Activated CD4-positive, alpha-beta memory T cell treated with anti-CD3 and anti-CD28 coated beads, Interleukin-2, amount 10 ng/mL, durations not matched to agents 7 days and 5 days (primary cell): ENCODE data around the gene SDK1. TPM values are rescaled to one million over a fixed set of nuclear protein-coding genes. Genes with fewer than 3 reads are reported as not detected.

ENCODE experiments used
- CTCF ChIA-PET: fragments of 350-600 bp; sonication (Branson Sonifier 250); formaldehyde crosslinking; loops from one replicate; lab custom pipeline; 2021; ENCODE audit warnings: antibody characterized with exemption, inconsistent platforms; lab: Charles Lee
- POLR2A ChIA-PET: fragments of 350-600 bp; sonication (Branson Sonifier 250); formaldehyde crosslinking; loops from one replicate; lab custom pipeline; 2021; ENCODE audit warnings: antibody characterized with exemption; lab: Charles Lee
- DNase-seq: peaks from one replicate; pipeline ENCODE4 v3.0.0-alpha.2; 2020
- H3K27ac Mint-ChIP-seq: one replicate; pipeline ENCODE4 v1.8.0; 2021; ENCODE audit warnings: mild to moderate bottlenecking, mixed read lengths
- H3K27me3 Mint-ChIP-seq: one replicate; pipeline ENCODE4 v1.8.0; 2021; ENCODE audit warnings: mixed read lengths
- H3K36me3 Mint-ChIP-seq: one replicate; pipeline ENCODE4 v1.8.0; 2021; ENCODE audit warnings: low read depth, mixed read lengths
- H3K4me1 Mint-ChIP-seq: one replicate; pipeline ENCODE4 v1.8.0; 2021; ENCODE audit warnings: mixed read lengths
- H3K4me3 Mint-ChIP-seq: one replicate; pipeline ENCODE4 v1.8.0; 2021; ENCODE audit warnings: mild to moderate bottlenecking, mixed read lengths
- H3K9me3 Mint-ChIP-seq: one replicate; pipeline ENCODE4 v1.8.0; 2021; ENCODE audit warnings: mixed read lengths
- total RNA-seq, 2 experiments: library from RNA; stranded (reverse); gene quantifications; one replicate each; pipeline ENCODE4 v1.2.3, GENCODE V29; 2021

The SDK1 gene
- total RNA-seq, 2 experiments from 2014 or later: 0.03 to 0.05 TPM

DNA sequence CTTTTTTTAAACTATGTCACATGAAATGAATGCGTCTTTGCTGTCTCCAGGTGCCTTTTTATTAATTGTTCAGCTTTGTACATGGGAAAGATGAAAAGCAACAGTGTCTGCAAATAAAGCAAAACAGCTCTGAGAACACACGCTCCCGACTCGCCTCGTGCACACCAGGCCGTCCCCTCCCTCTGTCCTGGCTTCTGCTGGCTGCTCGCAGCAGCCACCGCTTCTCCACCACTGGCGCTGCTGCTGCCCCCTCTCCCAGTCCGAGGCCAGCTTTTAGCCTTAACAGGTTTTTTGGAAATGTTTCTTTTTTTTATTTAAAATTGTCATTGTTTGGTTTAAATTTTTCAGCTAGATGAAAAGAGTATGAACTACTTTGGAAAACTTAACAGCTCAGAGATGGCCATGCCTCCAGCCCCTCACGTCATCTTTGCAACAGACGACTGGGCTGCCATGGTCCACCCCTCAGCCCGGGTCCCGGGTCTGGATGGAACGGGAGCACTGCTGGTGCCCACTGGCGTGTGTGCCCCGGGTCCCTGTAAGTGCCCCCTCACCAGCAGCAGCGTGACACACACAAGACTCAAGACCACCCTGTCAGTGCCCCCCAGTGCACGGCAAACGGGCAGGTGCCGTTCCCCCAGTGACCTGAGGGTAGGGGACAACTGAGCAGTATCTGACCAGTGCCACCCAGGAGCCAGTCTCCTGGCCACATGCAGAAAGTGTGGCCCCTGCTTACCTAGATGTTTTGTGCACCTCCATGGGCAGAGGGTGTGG is 965.4 kb downstream of the SDK1 start:
- Mint-ChIP-seq H3K4me1 (no peaks in the 10 kb centered on the region), H3K4me3 (no peak overlapping the region), H3K27ac (no peak overlapping the region), H3K9me3 (peaks cover 5% of the 10 kb centered on the region), H3K36me3 (no peaks in the 10 kb centered on the region), H3K27me3 (no peaks in the 10 kb centered on the region)
- CTCF ChIA-PET: no interaction called here
- DNase-seq: no peak
- POLR2A ChIA-PET: no interaction called here

DNA sequence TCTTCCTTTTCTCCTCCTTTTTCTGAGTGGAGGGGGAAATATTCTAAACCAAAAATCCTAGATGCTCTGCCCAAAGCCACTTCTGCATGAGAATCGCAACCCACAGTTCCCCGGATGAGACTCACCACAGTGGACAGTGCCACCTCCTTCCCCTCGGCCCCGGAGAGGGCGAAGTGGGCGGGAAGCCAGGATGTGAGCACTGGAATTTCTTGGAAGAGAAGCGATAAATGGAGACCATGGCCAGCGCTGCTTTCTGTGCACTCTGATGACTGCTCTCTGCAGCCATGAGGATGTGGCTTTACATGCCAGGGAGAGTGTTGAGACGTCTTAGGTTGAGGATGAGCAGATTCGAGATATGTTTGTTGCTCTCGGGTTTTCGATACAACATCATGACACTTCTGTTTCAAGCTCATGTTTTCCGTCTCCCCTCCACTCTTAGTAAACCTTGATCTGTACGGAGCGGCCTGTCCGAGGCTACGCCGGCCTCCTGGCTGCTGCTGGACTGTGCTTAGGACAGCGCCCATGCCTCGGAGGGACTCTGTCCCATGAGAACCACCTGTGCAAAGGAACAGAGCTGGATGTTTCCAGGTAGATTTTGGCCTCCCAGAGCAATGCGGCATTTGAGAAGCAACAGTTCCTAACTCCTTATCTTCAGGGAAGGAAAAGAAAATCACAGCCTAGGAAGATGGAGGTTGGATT is 966.4 kb downstream of the SDK1 start:
- H3K9me3 Mint-ChIP-seq: peaks cover 5% of the 10 kb centered on the region
- H3K36me3 Mint-ChIP-seq: no peaks in the 10 kb centered on the region
- H3K4me1 Mint-ChIP-seq: no peaks in the 10 kb centered on the region
- CTCF ChIA-PET: no interaction called here
- POLR2A ChIA-PET: no interaction called here
- no peak overlapping the region for H3K27ac Mint-ChIP-seq
- DNase-seq: no peak
- no peaks in the 10 kb centered on the region for H3K27me3 Mint-ChIP-seq
- H3K4me3 Mint-ChIP-seq: no peak overlapping the region

- H3K4me3 Mint-ChIP-seq: no peak overlapping the region
- H3K27me3 Mint-ChIP-seq: no peaks in the 10 kb centered on the region
- ChIA-PET POLR2A (no interaction called here), CTCF (interaction anchor here (0.5 kb wide), 1 partner anchor 394 kb away, joined by 4 read pairs; no protein-coding TSS in a partner anchor)
- H3K9me3 Mint-ChIP-seq: peaks cover 5% of the 10 kb centered on the region
- no peak overlapping the region for H3K27ac Mint-ChIP-seq
- no peaks in the 10 kb centered on the region for H3K4me1 Mint-ChIP-seq
- no peaks in the 10 kb centered on the region for H3K36me3 Mint-ChIP-seq
- DNase-seq: no peak
Observed at GRCh38 chr7:4268040-4268965, 967.3 kb downstream of the SDK1 start.

DNA sequence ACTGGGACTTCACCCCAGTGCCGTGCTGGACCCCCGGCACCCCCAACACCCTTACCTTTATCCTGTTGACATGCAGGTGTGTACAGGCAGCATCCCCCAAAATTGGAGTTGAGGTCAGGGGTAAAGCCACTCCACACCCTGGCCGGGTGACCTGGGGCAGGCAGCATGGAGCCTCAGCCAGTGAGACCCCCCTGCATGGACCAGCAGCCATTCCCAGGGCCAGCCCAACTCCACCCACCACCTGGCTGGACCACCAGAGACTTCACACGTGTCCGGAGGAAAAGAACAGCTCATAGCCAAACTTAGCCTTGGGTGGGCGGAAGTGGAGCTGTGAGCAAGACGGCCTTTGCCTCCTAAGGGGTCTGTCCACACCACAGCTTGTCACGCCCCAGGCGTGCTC is 968.0 kb downstream of the SDK1 start:
- POLR2A ChIA-PET: no interaction called here
- H3K4me3 Mint-ChIP-seq: no peak overlapping the region
- CTCF ChIA-PET: interaction anchor here (0.5 kb wide), 1 partner anchor 393 kb away, joined by 4 read pairs; no protein-coding TSS in a partner anchor
- no peaks in the 10 kb centered on the region for H3K27me3 Mint-ChIP-seq
- no peak overlapping the region for H3K27ac Mint-ChIP-seq
- H3K9me3 Mint-ChIP-seq: peaks cover 5% of the 10 kb centered on the region
- no peaks in the 10 kb centered on the region for H3K36me3 Mint-ChIP-seq
- DNase-seq: no peak
- no peaks in the 10 kb centered on the region for H3K4me1 Mint-ChIP-seq

DNA sequence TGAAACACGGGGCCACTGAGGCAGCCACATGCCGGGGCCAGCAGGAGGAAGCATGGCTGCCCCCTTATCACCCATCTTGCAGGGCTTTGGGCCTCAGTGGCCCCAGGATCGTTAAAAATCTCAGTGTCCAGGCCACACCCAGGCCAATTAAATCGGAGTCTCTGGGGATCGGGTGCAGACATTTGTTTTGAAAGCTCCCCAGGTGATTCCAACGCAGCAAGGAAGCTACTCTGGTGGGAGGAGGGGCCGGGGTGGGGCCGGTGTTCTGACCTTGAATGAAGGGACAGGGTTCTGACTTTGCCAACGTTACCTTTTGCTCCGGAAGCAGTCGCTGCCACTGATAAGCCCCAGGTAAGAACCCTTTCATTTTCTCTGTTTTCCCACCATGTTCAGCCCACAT is 968.7 kb downstream of the SDK1 start:
- peaks cover 3% of the 10 kb centered on the region for H3K9me3 Mint-ChIP-seq
- no peak overlapping the region for H3K27ac Mint-ChIP-seq
- H3K36me3 Mint-ChIP-seq: no peaks in the 10 kb centered on the region
- CTCF ChIA-PET: no interaction called here
- H3K4me3 Mint-ChIP-seq: no peak overlapping the region
- H3K27me3 Mint-ChIP-seq: no peaks in the 10 kb centered on the region
- no peaks in the 10 kb centered on the region for H3K4me1 Mint-ChIP-seq
- DNase-seq: no peak
- POLR2A ChIA-PET: no interaction called here

DNA sequence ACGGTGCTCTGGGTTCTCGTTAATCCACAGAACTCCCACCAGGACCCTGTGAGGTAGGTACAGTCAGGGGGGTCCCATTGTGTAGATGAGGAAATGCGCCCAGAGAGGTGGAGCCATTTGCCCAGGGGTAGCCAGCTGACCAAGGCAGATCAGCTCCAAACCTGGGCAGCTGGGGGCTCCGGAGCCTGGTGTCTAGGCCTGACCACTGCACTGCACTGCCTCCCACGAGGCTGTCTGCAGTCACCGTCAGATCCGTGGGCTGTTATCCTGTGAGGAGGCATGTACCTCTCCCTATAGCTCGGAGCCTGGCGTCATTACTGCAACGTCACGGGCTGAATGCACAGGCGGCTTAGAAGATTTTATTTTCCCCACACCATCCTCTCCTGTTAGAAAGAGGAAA is 969.2 kb downstream of the SDK1 start:
- no peaks in the 10 kb centered on the region for H3K36me3 Mint-ChIP-seq
- H3K9me3 Mint-ChIP-seq: peaks cover 3% of the 10 kb centered on the region
- DNase-seq: no peak
- H3K27me3 Mint-ChIP-seq: no peaks in the 10 kb centered on the region
- ChIA-PET POLR2A (no interaction called here), CTCF (no interaction called here)
- no peaks in the 10 kb centered on the region for H3K4me1 Mint-ChIP-seq
- no peak overlapping the region for H3K27ac Mint-ChIP-seq
- no peak overlapping the region for H3K4me3 Mint-ChIP-seq

GRCh38 chr7:4270941-4271715 is 970.1 kb downstream of the SDK1 start:
- H3K36me3 Mint-ChIP-seq: no peaks in the 10 kb centered on the region
- H3K9me3 Mint-ChIP-seq: peaks cover 3% of the 10 kb centered on the region
- POLR2A ChIA-PET: no interaction called here

GRCh38 chr7:4271716-4272015 is 970.6 kb downstream of the SDK1 start:
- H3K4me3 Mint-ChIP-seq: no peak overlapping the region
- no peak overlapping the region for H3K27ac Mint-ChIP-seq
- POLR2A ChIA-PET: no interaction called here
- no peaks in the 10 kb centered on the region for H3K4me1 Mint-ChIP-seq
- peaks cover 3% of the 10 kb centered on the region for H3K9me3 Mint-ChIP-seq
- no peak for DNase-seq
- H3K27me3 Mint-ChIP-seq: no peaks in the 10 kb centered on the region
- H3K36me3 Mint-ChIP-seq: no peaks in the 10 kb centered on the region
- CTCF ChIA-PET: no interaction called here

More at GRCh38 chr7:4270941-4271715, 970.1 kb downstream of the SDK1 start:
- Mint-ChIP-seq H3K27me3 (no peaks in the 10 kb centered on the region), H3K4me1 (no peaks in the 10 kb centered on the region), H3K4me3 (no peak overlapping the region), H3K27ac (no peak overlapping the region)
- CTCF ChIA-PET: no interaction called here
- DNase-seq: no peak

- H3K4me1 Mint-ChIP-seq: no peaks in the 10 kb centered on the region
- H3K27ac Mint-ChIP-seq: no peak overlapping the region
- no peaks in the 10 kb centered on the region for H3K27me3 Mint-ChIP-seq
- POLR2A ChIA-PET: no interaction called here
- H3K36me3 Mint-ChIP-seq: no peaks in the 10 kb centered on the region
- CTCF ChIA-PET: no interaction called here
- H3K9me3 Mint-ChIP-seq: peaks cover 3% of the 10 kb centered on the region
- H3K4me3 Mint-ChIP-seq: no peak overlapping the region
- DNase-seq: no peak
Observed at GRCh38 chr7:4272141-4272540, 971.1 kb downstream of the SDK1 start.

DNA sequence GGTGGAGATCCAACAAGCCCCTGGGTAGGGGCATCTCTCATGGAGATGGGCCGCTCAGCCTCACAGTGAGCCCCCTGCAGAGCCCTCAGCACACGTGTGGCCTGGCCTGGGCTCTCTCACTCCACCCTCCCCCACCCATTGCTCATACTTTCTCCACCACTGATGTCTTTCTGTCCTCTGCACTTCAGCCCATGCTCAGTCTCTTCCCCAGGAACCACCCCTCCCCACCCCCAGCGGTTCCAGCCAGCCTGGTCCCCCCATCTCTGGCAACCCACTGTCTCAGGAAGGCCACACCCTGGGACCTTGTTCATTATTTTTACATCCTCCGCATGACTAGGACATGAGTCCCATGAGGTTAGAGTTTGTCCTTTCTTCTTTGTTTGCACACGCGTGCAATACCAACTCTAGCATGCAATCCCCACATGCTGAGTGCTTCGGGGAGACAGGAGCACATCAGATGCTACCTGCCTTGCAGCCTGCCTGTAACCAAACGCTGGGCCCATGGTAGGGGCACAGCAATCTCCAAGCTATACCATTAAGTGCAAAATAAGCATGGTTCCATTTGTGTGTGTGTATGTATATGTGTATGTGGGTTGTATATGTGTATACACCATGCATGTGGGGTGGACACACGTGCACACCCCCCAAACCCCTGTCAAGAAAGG is 972.6 kb downstream of the SDK1 start:
- ChIA-PET CTCF (interaction anchor here (0.8 kb wide), 1 partner anchor 16 kb away, joined by 3 read pairs; no protein-coding TSS in a partner anchor), POLR2A (no interaction called here)
- no peak overlapping the region for H3K27ac Mint-ChIP-seq
- H3K4me3 Mint-ChIP-seq: no peak overlapping the region
- DNase-seq: no peak
- no peaks in the 10 kb centered on the region for H3K27me3 Mint-ChIP-seq
- no peaks in the 10 kb centered on the region for H3K4me1 Mint-ChIP-seq
- H3K36me3 Mint-ChIP-seq: no peaks in the 10 kb centered on the region
- H3K9me3 Mint-ChIP-seq: peaks cover 5% of the 10 kb centered on the region

GRCh38 chr7:4274286-4274685 is 973.2 kb downstream of the SDK1 start:
- DNase-seq: no peak
- no peaks in the 10 kb centered on the region for H3K36me3 Mint-ChIP-seq
- ChIA-PET CTCF (interaction anchor here (0.8 kb wide), 1 partner anchor 15 kb away, joined by 3 read pairs; no protein-coding TSS in a partner anchor), POLR2A (no interaction called here)
- no peaks in the 10 kb centered on the region for H3K4me1 Mint-ChIP-seq
- no peak overlapping the region for H3K4me3 Mint-ChIP-seq
- H3K9me3 Mint-ChIP-seq: peaks cover 5% of the 10 kb centered on the region
- no peak overlapping the region for H3K27ac Mint-ChIP-seq
- no peaks in the 10 kb centered on the region for H3K27me3 Mint-ChIP-seq

GRCh38 chr7:4277936-4278335 is 976.9 kb downstream of the SDK1 start:
- no peaks in the 10 kb centered on the region for H3K27me3 Mint-ChIP-seq
- ChIA-PET POLR2A (no interaction called here), CTCF (no interaction called here)
- H3K4me1 Mint-ChIP-seq: no peaks in the 10 kb centered on the region
- H3K9me3 Mint-ChIP-seq: peaks cover 5% of the 10 kb centered on the region
- H3K36me3 Mint-ChIP-seq: no peaks in the 10 kb centered on the region
- DNase-seq: no peak
- H3K4me3 Mint-ChIP-seq: no peak overlapping the region
- no peak overlapping the region for H3K27ac Mint-ChIP-seq
